Coronary artery (tissue), 2 donors: Measurements from ENCODE around the gene AQP10.
"Not testable (repeated sequence)": the region's sequence is repeated elsewhere in the genome, so short reads cannot be mapped to it uniquely, and the experiment has no call there.

Source experiments
- DNase-seq: peaks from one replicate; pipeline ENCODE4 v3.0.0-alpha.2; 2017; ENCODE audit warnings: low spot score
- H3K27ac ChIP-seq, 2 donors: fragments of 200-600 bp; sonication (generic); one replicate each; pipeline ENCODE4 v1.5.1; 2016 to 2019
- H3K4me3 ChIP-seq: fragments of 200-600 bp; sonication (generic); 2 replicates; pipeline ENCODE4 v1.5.1; 2016; ENCODE audit warnings: mild to moderate bottlenecking, moderate library complexity
- CTCF ChIP-seq: fragments of 200-600 bp; sonication (generic); IDR thresholded peaks from one replicate; pipeline ENCODE4 v1.5.1; 2019; ENCODE audit warnings: antibody characterized with exemption

The AQP10 gene

GRCh38 chr1:154334079-154335024, 13.5 kb downstream of the AQP10 start:
- Histone ChIP-seq H3K27ac (peak overlapping the region; percentile 15 to 28), H3K4me3 (no peak overlapping the region)
- no peak for TF ChIP-seq CTCF
- no peak for DNase-seq

GRCh38 chr1:154335025-154335714, 14.3 kb downstream of the AQP10 start:
- no peak for DNase-seq
- Histone ChIP-seq H3K27ac (peak overlapping the region; percentile 21 to 28), H3K4me3 (no peak overlapping the region)
- TF ChIP-seq CTCF = peak; percentile 82

- TF ChIP-seq CTCF = no peak
- H3K27ac ChIP-seq = no peak overlapping the region
- H3K4me3 ChIP-seq = no peak overlapping the region
- no peak for DNase-seq
Observed at GRCh38 chr1:154337253-154337894, 16.5 kb downstream of the AQP10 start.

GRCh38 chr1:154338875-154339274, 18.0 kb downstream of the AQP10 start:
- Histone ChIP-seq H3K27ac (no peak overlapping the region), H3K4me3 (no peak overlapping the region)
- no peak for DNase-seq
- TF ChIP-seq CTCF = no peak

- DNase-seq, H3K27ac ChIP-seq, H3K4me3 ChIP-seq: not testable (repeated sequence)
Observed at GRCh38 chr1:154341366-154341765, 20.5 kb downstream of the AQP10 start.

GRCh38 chr1:154342132-154342531, 21.2 kb downstream of the AQP10 start:
- DNase-seq = no peak
- Histone ChIP-seq H3K4me3 (no peak overlapping the region), H3K27ac (no peak overlapping the region)
- TF ChIP-seq CTCF = no peak

GRCh38 chr1:154342836-154343472, 22.1 kb downstream of the AQP10 start:
- Histone ChIP-seq H3K27ac (no peak overlapping the region), H3K4me3 (no peak overlapping the region)
- no peak for TF ChIP-seq CTCF
- no peak for DNase-seq
